Ishikawa (cell line): ENCODE results near the gene ZNF629.

Experiments
- CEBPB ChIP-seq: IDR thresholded peaks from 2 replicates; pipeline ENCODE4 v1.6.1; 2012
- CREB1 ChIP-seq: IDR thresholded peaks from 2 replicates; pipeline ENCODE4 v1.6.1; 2012; ENCODE audit warnings: low read depth
- EGR1 ChIP-seq: IDR thresholded peaks from 2 replicates; pipeline ENCODE4 v1.6.1; 2012
- EP300 ChIP-seq: IDR thresholded peaks from 2 replicates; pipeline ENCODE4 v1.6.1; 2012; ENCODE audit warnings: borderline replicate concordance
- FOXM1 ChIP-seq: IDR thresholded peaks from 2 replicates; pipeline ENCODE4 v1.6.1; 2012; ENCODE audit warnings: low read depth, borderline replicate concordance
- MAX ChIP-seq: IDR thresholded peaks from 2 replicates; pipeline ENCODE4 v1.6.1; 2012
- NFIC ChIP-seq: IDR thresholded peaks from 2 replicates; pipeline ENCODE4 v1.6.1; 2012
- RAD21 ChIP-seq: IDR thresholded peaks from 2 replicates; pipeline ENCODE4 v1.6.1; 2012; ENCODE audit warnings: low read depth
- TAF1 ChIP-seq: IDR thresholded peaks from 2 replicates; pipeline ENCODE4 v1.6.1; 2012; ENCODE audit warnings: low read depth, mild to moderate bottlenecking
- TCF12 ChIP-seq: IDR thresholded peaks from 2 replicates; pipeline ENCODE4 v1.6.1; 2012; ENCODE audit warnings: low read depth
- TEAD4 ChIP-seq: IDR thresholded peaks from 2 replicates; pipeline ENCODE4 v1.6.1; 2012
- YY1 ChIP-seq: IDR thresholded peaks from 2 replicates; pipeline ENCODE4 v1.6.1; 2012; ENCODE audit warnings: low read depth
- ZBTB7A ChIP-seq: IDR thresholded peaks from 2 replicates; pipeline ENCODE4 v1.6.1; 2012; ENCODE audit warnings: low read depth
- TF ChIP-seq, protein P1 (sequence below): IDR thresholded peaks from 2 replicates; pipeline ENCODE4 v1.6.1; 2012
- TF ChIP-seq, protein P2 (sequence below): IDR thresholded peaks from 2 replicates; pipeline ENCODE4 v1.6.1; 2012; ENCODE audit warnings: low read depth, mild to moderate bottlenecking

Gene ZNF629

GRCh38 chr16:30755955-30756780, 30.8 kb downstream of the ZNF629 start:
- TF ChIP-seq MAX (no peak), TCF12 (no peak)
- TF ChIP-seq, protein P1, sequence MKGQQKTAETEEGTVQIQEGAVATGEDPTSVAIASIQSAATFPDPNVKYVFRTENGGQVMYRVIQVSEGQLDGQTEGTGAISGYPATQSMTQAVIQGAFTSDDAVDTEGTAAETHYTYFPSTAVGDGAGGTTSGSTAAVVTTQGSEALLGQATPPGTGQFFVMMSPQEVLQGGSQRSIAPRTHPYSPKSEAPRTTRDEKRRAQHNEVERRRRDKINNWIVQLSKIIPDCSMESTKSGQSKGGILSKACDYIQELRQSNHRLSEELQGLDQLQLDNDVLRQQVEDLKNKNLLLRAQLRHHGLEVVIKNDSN = no peak
- TF ChIP-seq, protein P2, sequence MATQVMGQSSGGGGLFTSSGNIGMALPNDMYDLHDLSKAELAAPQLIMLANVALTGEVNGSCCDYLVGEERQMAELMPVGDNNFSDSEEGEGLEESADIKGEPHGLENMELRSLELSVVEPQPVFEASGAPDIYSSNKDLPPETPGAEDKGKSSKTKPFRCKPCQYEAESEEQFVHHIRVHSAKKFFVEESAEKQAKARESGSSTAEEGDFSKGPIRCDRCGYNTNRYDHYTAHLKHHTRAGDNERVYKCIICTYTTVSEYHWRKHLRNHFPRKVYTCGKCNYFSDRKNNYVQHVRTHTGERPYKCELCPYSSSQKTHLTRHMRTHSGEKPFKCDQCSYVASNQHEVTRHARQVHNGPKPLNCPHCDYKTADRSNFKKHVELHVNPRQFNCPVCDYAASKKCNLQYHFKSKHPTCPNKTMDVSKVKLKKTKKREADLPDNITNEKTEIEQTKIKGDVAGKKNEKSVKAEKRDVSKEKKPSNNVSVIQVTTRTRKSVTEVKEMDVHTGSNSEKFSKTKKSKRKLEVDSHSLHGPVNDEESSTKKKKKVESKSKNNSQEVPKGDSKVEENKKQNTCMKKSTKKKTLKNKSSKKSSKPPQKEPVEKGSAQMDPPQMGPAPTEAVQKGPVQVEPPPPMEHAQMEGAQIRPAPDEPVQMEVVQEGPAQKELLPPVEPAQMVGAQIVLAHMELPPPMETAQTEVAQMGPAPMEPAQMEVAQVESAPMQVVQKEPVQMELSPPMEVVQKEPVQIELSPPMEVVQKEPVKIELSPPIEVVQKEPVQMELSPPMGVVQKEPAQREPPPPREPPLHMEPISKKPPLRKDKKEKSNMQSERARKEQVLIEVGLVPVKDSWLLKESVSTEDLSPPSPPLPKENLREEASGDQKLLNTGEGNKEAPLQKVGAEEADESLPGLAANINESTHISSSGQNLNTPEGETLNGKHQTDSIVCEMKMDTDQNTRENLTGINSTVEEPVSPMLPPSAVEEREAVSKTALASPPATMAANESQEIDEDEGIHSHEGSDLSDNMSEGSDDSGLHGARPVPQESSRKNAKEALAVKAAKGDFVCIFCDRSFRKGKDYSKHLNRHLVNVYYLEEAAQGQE = no peak

DNA sequence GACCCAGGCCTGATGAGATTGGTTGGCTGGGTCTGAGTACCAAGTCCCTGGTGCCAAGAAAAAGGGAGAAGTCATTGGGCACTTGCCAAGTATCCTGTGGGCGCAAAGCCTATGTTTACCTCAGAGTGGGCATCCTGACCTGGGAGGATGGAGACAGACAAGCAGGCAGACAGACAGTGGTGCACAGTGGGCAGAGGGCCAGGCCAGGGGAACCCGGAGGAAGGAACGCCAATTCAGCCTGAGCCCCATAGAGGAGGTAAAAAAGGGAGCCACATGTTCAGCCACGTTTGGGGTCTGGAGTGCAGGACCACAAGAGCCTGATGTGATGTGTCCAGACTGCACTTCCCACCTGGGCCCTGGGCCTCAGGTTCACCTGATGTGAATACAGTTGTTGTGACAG, 33.4 kb downstream of the ZNF629 start:
- TF ChIP-seq CEBPB = no peak
- TF ChIP-seq EGR1 = no peak
- TF ChIP-seq, protein P1 = no peak
- TF ChIP-seq NFIC = no peak
- no peak for TF ChIP-seq TAF1
- TF ChIP-seq YY1 = no peak
- TF ChIP-seq RAD21 = no peak
- TF ChIP-seq FOXM1 = no peak
- no peak for TF ChIP-seq MAX
- TF ChIP-seq ZBTB7A = no peak

GRCh38 chr16:30750876-30751465, 36.0 kb downstream of the ZNF629 start:
- TF ChIP-seq, protein P1 = no peak
- TF ChIP-seq ZBTB7A = no peak
- TF ChIP-seq TCF12 = no peak
- no peak for TF ChIP-seq CREB1
- TF ChIP-seq, protein P2 = no peak
- no peak for TF ChIP-seq TAF1
- TF ChIP-seq FOXM1 = no peak
- TF ChIP-seq YY1 = no peak

DNA sequence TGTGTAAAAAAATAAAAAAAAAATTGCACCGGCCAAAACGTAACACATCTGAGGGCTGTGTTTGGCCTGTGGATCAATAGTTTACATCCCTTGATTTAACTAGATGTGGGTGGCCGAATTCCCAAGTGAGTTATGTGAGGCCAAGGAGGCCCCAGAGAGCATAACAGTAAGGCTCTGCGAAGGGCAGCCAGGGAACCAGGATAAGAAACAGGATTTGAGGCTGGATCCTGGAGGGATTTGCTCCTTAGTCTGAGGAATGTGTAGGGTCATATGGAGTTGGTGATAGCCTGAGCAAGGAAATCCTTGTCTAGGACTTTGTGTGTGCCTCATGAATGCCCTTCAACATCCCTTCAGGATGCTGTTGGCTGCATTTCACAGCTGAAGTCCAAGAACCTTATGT, 36.8 kb downstream of the ZNF629 start:
- no peak for TF ChIP-seq YY1

GRCh38 chr16:30748634-30749445, 38.2 kb downstream of the ZNF629 start:
- TF ChIP-seq MAX (no peak), TCF12 (no peak), EGR1 (no peak), EP300 (no peak), CEBPB (no peak), RAD21 (no peak), TEAD4 (no peak), YY1 (no peak), CREB1 (no peak)
- TF ChIP-seq, protein P1 = no peak
- TF ChIP-seq, protein P2 = no peak
